DOHH2 (cell line): Measurements from ENCODE around the gene MLXIPL.

ENCODE experiments used
- H3F3A ChIP-seq: fragments of 200-600 bp; sonication (generic), shearing (Covaris generic); 2 replicates; pipeline ENCODE4 v1.6.0; 2016; ENCODE audit warnings: antibody characterized with exemption, mild to moderate bottlenecking; ENCODE audit not compliant: control insufficient read depth, insufficient read depth
- H3K27ac ChIP-seq: fragments of 200-600 bp; sonication (generic); 2 replicates; pipeline ENCODE4 v1.5.1; 2014; ENCODE audit warnings: low read depth, mild to moderate bottlenecking, low read length, moderate library complexity
- H3K27me3 ChIP-seq: fragments of 200-600 bp; sonication (generic); 2 replicates; pipeline ENCODE4 v1.6.1; 2014; ENCODE audit warnings: mild to moderate bottlenecking, low read length, mixed read lengths; ENCODE audit not compliant: control insufficient read depth
- H3K36me3 ChIP-seq: fragments of 200-600 bp; sonication (generic); 2 replicates; pipeline ENCODE4 v1.6.1; 2014; ENCODE audit warnings: mild to moderate bottlenecking, low read length, moderate library complexity, mixed read lengths; ENCODE audit not compliant: control insufficient read depth
- H3K4me1 ChIP-seq: fragments of 200-600 bp; sonication (generic); 2 replicates; pipeline ENCODE4 v1.6.1; 2014; ENCODE audit warnings: mild to moderate bottlenecking, low read length, mixed read lengths; ENCODE audit not compliant: control insufficient read depth
- H3K4me2 ChIP-seq: fragments of 200-600 bp; sonication (generic); 2 replicates; pipeline ENCODE4 v1.6.0; 2014; ENCODE audit warnings: mild to moderate bottlenecking, low read length, moderate library complexity
- H3K4me3 ChIP-seq: fragments of 200-600 bp; sonication (generic); 2 replicates; pipeline ENCODE4 v1.5.1; 2014; ENCODE audit warnings: mild to moderate bottlenecking, low read length, mixed read lengths
- H3K79me2 ChIP-seq: fragments of 200-600 bp; sonication (generic); 2 replicates; pipeline ENCODE4 v1.6.1; 2014; ENCODE audit warnings: mild to moderate bottlenecking, low read length, mixed read lengths; ENCODE audit not compliant: control insufficient read depth
- H3K9me2 ChIP-seq: fragments of 200-600 bp; sonication (generic); replicated peaks from 2 replicates; pipeline ENCODE4 v1.6.1; 2014; ENCODE audit warnings: mild to moderate bottlenecking, low read length, mixed read lengths; ENCODE audit not compliant: control insufficient read depth
- H3K9me3 ChIP-seq: fragments of 200-600 bp; sonication (generic); 2 replicates; pipeline ENCODE4 v1.6.1; 2014; ENCODE audit warnings: antibody characterized with exemption, low read length, mixed read lengths; ENCODE audit not compliant: control insufficient read depth, insufficient read depth
- H4K20me1 ChIP-seq: fragments of 200-600 bp; sonication (generic); 2 replicates; pipeline ENCODE4 v1.6.0; 2014; ENCODE audit warnings: low read depth, mild to moderate bottlenecking, antibody characterized with exemption, low read length, moderate library complexity; ENCODE audit not compliant: control insufficient read depth, insufficient read depth
- EZH2phosphoT487 ChIP-seq: fragments of 200-600 bp; sonication (generic); IDR thresholded peaks from 2 replicates; pipeline ENCODE4 v1.6.1; 2017; ENCODE audit warnings: borderline replicate concordance, mild to moderate bottlenecking, antibody characterized with exemption, low read length, moderate library complexity, mixed read lengths
- TF ChIP-seq, protein P1 (sequence below): fragments of 200-600 bp; sonication (generic); IDR thresholded peaks from one replicate; pipeline ENCODE4 v1.5.1; 2014; ENCODE audit warnings: antibody characterized with exemption, mild to moderate bottlenecking, low read depth, low read length; ENCODE audit not compliant: poor library complexity, severe bottlenecking

MLXIPL gene

DNA sequence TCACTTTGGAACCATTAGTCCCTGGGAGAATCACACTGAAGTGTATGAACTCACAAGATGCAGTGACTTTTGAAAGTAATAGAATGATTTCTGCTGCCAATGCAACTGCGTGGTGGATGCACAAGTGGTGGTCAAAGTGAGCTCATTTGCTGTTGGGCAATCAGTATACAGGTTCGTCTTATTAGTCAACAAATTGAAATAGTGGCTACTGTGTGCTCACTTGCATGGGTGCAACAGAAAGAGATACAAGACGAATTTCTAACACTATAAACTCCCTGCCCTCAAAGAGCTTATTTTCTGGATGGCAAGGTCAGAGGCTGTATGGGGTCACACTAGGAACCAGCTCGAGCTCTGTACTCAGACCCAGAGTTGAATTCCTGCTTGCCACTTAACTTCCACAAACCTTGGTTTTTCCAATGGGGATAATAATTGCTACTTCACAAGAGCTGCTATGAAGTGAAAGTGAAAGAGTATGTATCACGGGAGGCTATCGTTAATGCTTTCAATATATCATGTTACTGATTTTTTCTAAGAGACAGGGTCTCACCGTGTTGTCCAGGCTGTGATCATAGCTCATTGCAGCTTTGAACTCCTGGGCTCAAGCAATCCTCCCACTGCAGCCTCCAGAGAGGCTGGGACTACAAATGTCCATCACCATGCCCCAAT lies 58.5 kb downstream of the MLXIPL start:
- Histone ChIP-seq H3F3A (no peaks in the 10 kb centered on the region), H3K27me3 (peaks cover 7% of the 10 kb centered on the region; the same call in 1 of the 2 replicates), H3K9me2 (no peaks in the 10 kb centered on the region), H3K4me2 (peak overlapping the region; percentile 31), H3K79me2 (no peaks in the 10 kb centered on the region), H3K36me3 (peaks cover 21% of the 10 kb centered on the region), H3K27ac (no peak overlapping the region), H3K4me3 (peak overlapping the region; percentile 4; the same call in 1 of the 2 replicates), H3K4me1 (peaks cover 11% of the 10 kb centered on the region), H3K9me3 (no peaks in the 10 kb centered on the region), H4K20me1 (no peaks in the 10 kb centered on the region)
- no peak for TF ChIP-seq EZH2phosphoT487
- TF ChIP-seq, protein P1, sequence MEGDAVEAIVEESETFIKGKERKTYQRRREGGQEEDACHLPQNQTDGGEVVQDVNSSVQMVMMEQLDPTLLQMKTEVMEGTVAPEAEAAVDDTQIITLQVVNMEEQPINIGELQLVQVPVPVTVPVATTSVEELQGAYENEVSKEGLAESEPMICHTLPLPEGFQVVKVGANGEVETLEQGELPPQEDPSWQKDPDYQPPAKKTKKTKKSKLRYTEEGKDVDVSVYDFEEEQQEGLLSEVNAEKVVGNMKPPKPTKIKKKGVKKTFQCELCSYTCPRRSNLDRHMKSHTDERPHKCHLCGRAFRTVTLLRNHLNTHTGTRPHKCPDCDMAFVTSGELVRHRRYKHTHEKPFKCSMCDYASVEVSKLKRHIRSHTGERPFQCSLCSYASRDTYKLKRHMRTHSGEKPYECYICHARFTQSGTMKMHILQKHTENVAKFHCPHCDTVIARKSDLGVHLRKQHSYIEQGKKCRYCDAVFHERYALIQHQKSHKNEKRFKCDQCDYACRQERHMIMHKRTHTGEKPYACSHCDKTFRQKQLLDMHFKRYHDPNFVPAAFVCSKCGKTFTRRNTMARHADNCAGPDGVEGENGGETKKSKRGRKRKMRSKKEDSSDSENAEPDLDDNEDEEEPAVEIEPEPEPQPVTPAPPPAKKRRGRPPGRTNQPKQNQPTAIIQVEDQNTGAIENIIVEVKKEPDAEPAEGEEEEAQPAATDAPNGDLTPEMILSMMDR = no peak

- Histone ChIP-seq H3K27me3 (peaks cover 8% of the 10 kb centered on the region; the same call in 1 of the 2 replicates), H3F3A (peaks cover 10% of the 10 kb centered on the region; the same call in 1 of the 2 replicates), H3K79me2 (peaks cover 17% of the 10 kb centered on the region), H3K27ac (no peak overlapping the region), H3K9me2 (no peaks in the 10 kb centered on the region), H3K4me1 (peaks cover 36% of the 10 kb centered on the region), H3K4me2 (no peak overlapping the region), H4K20me1 (peaks cover 8% of the 10 kb centered on the region; the same call in 1 of the 2 replicates), H3K9me3 (no peaks in the 10 kb centered on the region), H3K4me3 (no peak overlapping the region), H3K36me3 (peaks cover 13% of the 10 kb centered on the region)
- TF ChIP-seq, protein P1 = no peak
- no peak for TF ChIP-seq EZH2phosphoT487
These were observed 64.0 kb downstream of the MLXIPL start for GRCh38 chr7:73560109-73560835.

- H3F3A ChIP-seq = peaks cover 10% of the 10 kb centered on the region; the same call in 1 of the 2 replicates
- H3K27me3 ChIP-seq = peaks cover 3% of the 10 kb centered on the region; the same call in 1 of the 2 replicates
- peak within 1 kb of the TSS; percentile 87 for H3K4me3 ChIP-seq
- H3K4me2 ChIP-seq = peak within 1 kb of the TSS; percentile 76
- H3K27ac ChIP-seq = peak within 1 kb of the TSS; percentile 74
- H3K79me2 ChIP-seq = peaks cover 44% of the 10 kb centered on the region
- H3K36me3 ChIP-seq = peaks cover 34% of the 10 kb centered on the region
- H3K9me3 ChIP-seq = no peaks in the 10 kb centered on the region
- no peak for TF ChIP-seq EZH2phosphoT487
- TF ChIP-seq, protein P1 = no peak
- H3K4me1 ChIP-seq = peaks cover 39% of the 10 kb centered on the region
- no peaks in the 10 kb centered on the region for H3K9me2 ChIP-seq
- H4K20me1 ChIP-seq = peaks cover 8% of the 10 kb centered on the region; the same call in 1 of the 2 replicates
These were observed 66.7 kb downstream of the MLXIPL start, which contains the start of gene BCL7B for GRCh38 chr7:73557397-73558257. Gene BCL7B, minus strand, starts transcription at chr7:73557690. Its CDS starts 112 bp downstream, at chr7:73557578.
